Esophagus muscularis mucosa (tissue), 4 donors: ENCODE results near the gene ARL5C. TPM values are rescaled to one million over a fixed set of nuclear protein-coding genes. Genes with fewer than 3 reads are reported as not detected.
A peak's percentile ranks its signal among the peaks of the same experiment; 100 is the strongest.

ENCODE experiments used
- DNase-seq: peaks from one replicate; pipeline ENCODE4 v3.0.0-alpha.2; 2017; ENCODE audit errors: extremely low spot score
- H3K27ac ChIP-seq, 4 donors: fragments of 200-600 bp; sonication (generic); replicated peaks in 1 of 4; 1 replicate in 3 of 4; 2 replicates in 1 of 4; pipeline ENCODE4 v1.5.1; 2016 to 2019; ENCODE audit warnings: mild to moderate bottlenecking in 1 of 4
- H3K27me3 ChIP-seq, 4 donors: fragments of 200-600 bp; sonication (generic); one replicate each; pipeline versions ENCODE4 v1.5.1 to v1.6.0; 2016 to 2019
- H3K36me3 ChIP-seq, 4 donors: fragments of 200-600 bp; sonication (generic); one replicate each; pipeline ENCODE4 v1.5.1; 2016 to 2019
- H3K4me1 ChIP-seq, 4 donors: fragments of 200-600 bp; sonication (generic); one replicate each; pipeline ENCODE4 v1.5.1; 2016 to 2019
- H3K4me3 ChIP-seq, 4 donors: fragments of 200-600 bp; sonication (generic); 1 replicate in 2 of 4; 2 replicates in 2 of 4; pipeline ENCODE4 v1.5.1; 2016 to 2019; ENCODE audit warnings: mild to moderate bottlenecking in 4 of 4, moderate library complexity in 1 of 4
- H3K9me3 ChIP-seq, 4 donors: fragments of 200-600 bp; sonication (generic); 1 replicate in 3 of 4; 2 replicates in 1 of 4; pipeline ENCODE4 v1.5.1; 2016 to 2019
- EP300 ChIP-seq: sonication (generic); formaldehyde crosslinking; IDR thresholded peaks from one replicate; pipeline ENCODE4 v1.6.1; 2017; ENCODE audit warnings: antibody characterized with exemption
- POLR2A ChIP-seq: fragments of 450-650 bp; IDR thresholded peaks from one replicate; pipeline ENCODE4 v1.6.1; 2017; ENCODE audit warnings: antibody characterized with exemption, moderate library complexity, mild to moderate bottlenecking, low read depth
- POLR2AphosphoS5 ChIP-seq, 2 donors: sonication (generic); formaldehyde crosslinking; IDR thresholded peaks; one replicate each; pipeline ENCODE4 v1.6.1; 2017; ENCODE audit warnings: antibody characterized with exemption in 2 of 2
- WGBS: methylation state at CpG from one replicate; pipeline ENCODE4 v1.1.5; 2018; 5-methylcytosine and 5-hydroxymethylcytosine counted together
- intact Hi-C: fragments of 100-400 bp; cut with DNase I; formaldehyde crosslinking; loops from one replicate; pipeline ENCODE4 v1.15.1; 2023
- total RNA-seq, 4 donors: library from RNA; depleted of rRNA; stranded (reverse); fragments of >200 nt; gene quantifications; one replicate each; pipeline versions ENCODE4 v1.1.0 to v1.2.1, GENCODE V29; 2016
- TF ChIP-seq, protein P1 (sequence below), 3 experiments: fragments of 200-600 bp in 2 of 3; fragments of 450-650 bp in 1 of 3; sonication (generic) in 2 of 3; IDR thresholded peaks; one replicate each; pipeline ENCODE4 v1.5.1; 2017 to 2019; ENCODE audit warnings: antibody characterized with exemption in 3 of 3, mild to moderate bottlenecking in 2 of 3, moderate library complexity in 1 of 3

The ARL5C gene
- total RNA-seq, 4 donors from 2014 or later: 1.7 TPM; not detected in 3

DNA sequence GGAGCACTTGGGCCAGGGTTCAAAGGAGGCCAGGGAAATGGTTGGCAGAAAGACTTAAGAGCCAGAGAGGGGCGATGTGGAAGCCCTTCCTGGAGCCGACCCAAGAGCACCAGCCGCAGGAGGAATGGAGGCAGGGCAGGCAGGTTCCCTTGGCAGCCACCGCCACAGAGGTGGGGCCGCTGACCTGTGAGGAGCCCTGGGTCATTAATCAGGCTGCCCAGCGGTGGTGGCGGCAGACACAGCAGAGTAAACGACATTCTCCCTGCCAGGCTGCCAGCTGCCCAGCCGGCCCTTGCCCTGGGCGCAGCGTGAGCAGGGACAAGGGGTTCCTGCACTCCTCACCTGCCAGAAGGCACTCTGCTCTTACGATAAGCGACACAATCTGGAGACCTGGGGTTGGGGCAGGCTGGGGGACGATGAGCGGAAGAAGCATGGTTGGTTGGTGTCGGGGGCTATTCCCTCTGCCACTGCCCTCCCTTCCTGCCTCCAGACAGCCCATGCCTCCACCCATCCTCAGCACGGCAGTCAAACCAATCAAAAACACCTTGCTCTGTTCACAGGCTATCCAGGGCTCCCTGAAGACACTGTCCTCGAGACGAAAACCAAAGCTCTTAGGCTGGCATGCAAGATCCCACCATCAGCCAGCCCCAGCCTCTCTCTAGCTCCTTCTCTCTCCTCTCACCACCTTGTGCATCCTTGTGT, 55.4 kb downstream of the ARL5C start:
- Histone ChIP-seq H3K4me1 (peaks cover 7 to 29% (median 27%) of the 10 kb centered on the region in 4 donors), H3K36me3 (no peaks in the 10 kb centered on the region), H3K27me3 (no peaks in the 10 kb centered on the region), H3K9me3 (no peaks in the 10 kb centered on the region), H3K27ac (no peak overlapping the region), H3K4me3 (peak overlapping the region in 2 of 4 donors; percentile 7 to 14)
- intact Hi-C loops: no loop called here
- 43% methylated on average over 15 of the region's 19 CpGs for WGBS
- TF ChIP-seq POLR2AphosphoS5 (IDR thresholded peaks at IDR 0.05) (no peak), POLR2A (no peak), EP300 (no peak)
- TF ChIP-seq, protein P1, sequence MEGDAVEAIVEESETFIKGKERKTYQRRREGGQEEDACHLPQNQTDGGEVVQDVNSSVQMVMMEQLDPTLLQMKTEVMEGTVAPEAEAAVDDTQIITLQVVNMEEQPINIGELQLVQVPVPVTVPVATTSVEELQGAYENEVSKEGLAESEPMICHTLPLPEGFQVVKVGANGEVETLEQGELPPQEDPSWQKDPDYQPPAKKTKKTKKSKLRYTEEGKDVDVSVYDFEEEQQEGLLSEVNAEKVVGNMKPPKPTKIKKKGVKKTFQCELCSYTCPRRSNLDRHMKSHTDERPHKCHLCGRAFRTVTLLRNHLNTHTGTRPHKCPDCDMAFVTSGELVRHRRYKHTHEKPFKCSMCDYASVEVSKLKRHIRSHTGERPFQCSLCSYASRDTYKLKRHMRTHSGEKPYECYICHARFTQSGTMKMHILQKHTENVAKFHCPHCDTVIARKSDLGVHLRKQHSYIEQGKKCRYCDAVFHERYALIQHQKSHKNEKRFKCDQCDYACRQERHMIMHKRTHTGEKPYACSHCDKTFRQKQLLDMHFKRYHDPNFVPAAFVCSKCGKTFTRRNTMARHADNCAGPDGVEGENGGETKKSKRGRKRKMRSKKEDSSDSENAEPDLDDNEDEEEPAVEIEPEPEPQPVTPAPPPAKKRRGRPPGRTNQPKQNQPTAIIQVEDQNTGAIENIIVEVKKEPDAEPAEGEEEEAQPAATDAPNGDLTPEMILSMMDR (IDR thresholded peaks at IDR 0.05): no peak
- DNase-seq: no peak

DNA sequence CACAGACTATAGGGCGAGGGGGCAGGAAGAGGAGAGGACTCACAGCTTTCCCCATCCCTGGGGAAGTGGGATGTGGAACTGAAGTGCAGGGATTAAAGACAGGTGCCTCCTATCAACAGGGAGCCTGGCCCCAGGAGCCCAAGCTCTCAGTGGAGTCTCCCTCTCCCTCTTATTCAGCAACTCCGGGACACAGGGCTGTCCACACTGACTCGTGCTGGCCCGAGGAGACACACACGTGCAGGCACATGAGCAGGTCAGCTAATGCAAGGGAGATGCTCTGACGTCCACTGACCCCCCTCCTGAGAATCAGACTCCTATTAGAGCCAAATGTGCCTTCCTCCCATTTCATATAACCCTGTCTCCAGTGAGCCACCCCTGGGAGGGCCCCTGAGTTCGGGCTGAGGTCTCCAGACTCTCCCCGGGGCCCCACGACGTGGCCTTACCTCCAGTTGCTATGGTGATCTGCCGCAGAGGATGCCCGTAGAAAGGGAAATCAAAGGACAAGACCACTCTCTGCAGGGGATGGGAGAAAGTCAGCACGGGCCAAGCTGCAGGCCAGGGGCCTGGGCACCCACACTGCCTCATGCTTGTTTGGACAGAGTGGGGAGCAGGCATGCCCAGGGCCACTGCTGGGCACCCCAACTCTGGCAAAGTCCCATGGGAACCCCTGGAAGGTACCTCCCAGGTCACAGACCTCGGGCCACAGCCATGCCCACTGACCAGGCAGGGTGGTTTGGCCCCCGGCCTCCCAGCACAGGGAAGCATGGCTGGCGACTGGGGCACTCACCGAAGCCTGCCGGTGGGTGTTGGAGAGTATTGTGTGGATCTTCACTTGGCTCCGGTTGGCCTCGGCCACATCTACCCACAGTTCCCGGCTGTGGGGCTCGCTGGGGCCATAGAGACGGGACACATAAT, 57.2 kb downstream of the ARL5C start:
- Histone ChIP-seq H3K4me1 (peaks cover 4 to 15% (median 12%) of the 10 kb centered on the region in 4 donors), H3K27me3 (no peaks in the 10 kb centered on the region), H3K27ac (no peak overlapping the region), H3K4me3 (no peak overlapping the region), H3K9me3 (no peaks in the 10 kb centered on the region), H3K36me3 (no peaks in the 10 kb centered on the region)
- intact Hi-C loops: no loop called here
- WGBS: 91% methylated on average over 13 of the region's 23 CpGs
- DNase-seq: no peak
- TF ChIP-seq, protein P1 (IDR thresholded peaks at IDR 0.05): no peak

DNA sequence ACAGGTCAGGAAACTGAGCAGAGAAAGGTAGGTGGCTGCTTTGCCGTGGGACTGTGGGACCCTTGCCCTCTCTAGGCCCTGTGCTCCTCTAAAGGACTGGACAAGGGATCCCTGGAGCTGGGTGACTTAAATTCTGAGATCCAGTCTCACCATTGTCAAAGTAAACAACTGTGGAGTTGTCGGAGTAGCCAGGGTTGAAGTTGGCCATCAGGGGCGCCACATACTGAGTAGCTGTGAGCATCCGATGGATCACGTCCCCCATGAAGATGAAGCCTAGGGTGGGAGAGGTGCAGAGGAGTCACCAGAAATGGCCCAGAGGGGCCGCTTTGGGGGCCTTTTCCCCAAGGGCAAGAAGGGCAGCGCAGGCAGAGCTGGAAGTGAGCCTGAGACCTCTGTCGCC, 58.0 kb downstream of the ARL5C start:
- Histone ChIP-seq H3K9me3 (no peaks in the 10 kb centered on the region), H3K27me3 (no peaks in the 10 kb centered on the region), H3K36me3 (no peaks in the 10 kb centered on the region), H3K4me3 (no peak overlapping the region), H3K4me1 (peaks cover 4 to 15% (median 12%) of the 10 kb centered on the region in 4 donors), H3K27ac (no peak overlapping the region)
- TF ChIP-seq POLR2AphosphoS5 (IDR thresholded peaks at IDR 0.05): no peak
- TF ChIP-seq, protein P1 (IDR thresholded peaks at IDR 0.05): no peak
- TF ChIP-seq POLR2A: no peak
- TF ChIP-seq EP300: no peak
- no peak for DNase-seq
- intact Hi-C loops: no loop called here
- WGBS: 86% methylated on average over 8 of the region's 8 CpGs

DNA sequence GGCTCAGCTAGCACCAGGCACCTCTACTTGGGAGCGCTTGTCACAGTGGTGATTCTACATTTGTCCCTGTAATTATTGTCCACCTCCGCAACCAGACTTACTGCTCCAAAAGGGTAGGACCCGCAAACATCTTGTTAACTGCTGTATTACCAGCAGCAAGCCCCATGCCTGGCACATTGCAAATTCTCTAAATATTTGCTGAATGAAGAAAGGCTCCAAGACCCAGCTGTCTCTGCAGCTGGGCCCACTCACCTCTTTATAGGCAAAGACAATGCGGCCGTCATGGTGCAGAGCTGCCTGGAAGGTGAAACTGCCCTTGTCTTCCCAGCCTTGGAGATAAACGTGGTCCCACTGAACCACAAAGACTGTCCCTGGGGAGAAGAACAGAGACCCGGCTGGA, 58.8 kb downstream of the ARL5C start:
- no peak for DNase-seq
- Histone ChIP-seq H3K27me3 (no peaks in the 10 kb centered on the region), H3K4me3 (no peak overlapping the region), H3K27ac (no peak overlapping the region), H3K4me1 (peaks cover 4 to 15% (median 12%) of the 10 kb centered on the region in 4 donors), H3K9me3 (no peaks in the 10 kb centered on the region), H3K36me3 (no peaks in the 10 kb centered on the region)
- TF ChIP-seq, protein P1 (IDR thresholded peaks at IDR 0.05): no peak
- no peak for TF ChIP-seq POLR2A
- no peak for TF ChIP-seq EP300
- no peak for TF ChIP-seq POLR2AphosphoS5 (IDR thresholded peaks at IDR 0.05)
- intact Hi-C loops: no loop called here
- WGBS: 91% methylated on average over 7 of the region's 7 CpGs

Other genes with a start within 250 kb of the ARL5C start
- under 1 TPM in 1 of 4 donors, not detected in 3; 0.26 TPM for gene FBXO47, start 198.8 kb downstream of the ARL5C start, total RNA-seq
- 10 to 100 TPM in 2 of 4 donors, 1 to 10 TPM in 2; 7.5 to 17.0 (median 11.0) TPM for gene PLXDC1, start 14.5 kb downstream of the ARL5C start, total RNA-seq
- 1 to 10 TPM; 3.1 to 8.0 (median 5.4) TPM for gene CACNB1, start 31.5 kb upstream of the ARL5C start, total RNA-seq
- 1,000 to 10,000 TPM; 1,760 to 2,905 (median 2,361) TPM for gene RPL19, start 34.1 kb upstream of the ARL5C start, total RNA-seq
- gene STAC2, start 59.8 kb upstream of the ARL5C start, total RNA-seq: under 1 TPM in 2 of 4 donors, not detected in 2; 0.17 to 0.29 TPM
- 10 to 100 TPM; 13.1 to 19.6 (median 17.2) TPM for gene FBXL20, start 235.5 kb upstream of the ARL5C start, total RNA-seq